OCI-LY1 (cell line): ENCODE results near the gene TMEM131.

Source experiments
- H2AFZ ChIP-seq: fragments of 200-600 bp; sonication (generic), shearing (Covaris generic); 2 replicates; pipeline ENCODE4 v1.6.0; 2014; ENCODE audit warnings: antibody characterized with exemption, mild to moderate bottlenecking, low read length
- H3F3A ChIP-seq: fragments of 200-600 bp; sonication (generic), shearing (Covaris generic); 2 replicates; pipeline ENCODE4 v1.6.0; 2014; ENCODE audit warnings: mild to moderate bottlenecking, antibody characterized with exemption, low read length, moderate library complexity; ENCODE audit not compliant: insufficient read depth
- H3K27ac ChIP-seq: fragments of 200-600 bp; sonication (generic); 2 replicates; pipeline ENCODE4 v1.5.1; 2014; ENCODE audit warnings: low read length, mixed run types, mild to moderate bottlenecking, low read depth; ENCODE audit not compliant: poor library complexity, severe bottlenecking
- H3K27me3 ChIP-seq: fragments of 200-600 bp; sonication (generic); 2 replicates; pipeline ENCODE4 v1.6.0; 2014; ENCODE audit warnings: antibody characterized with exemption, mild to moderate bottlenecking, low read length, moderate library complexity; ENCODE audit not compliant: insufficient read depth
- H3K36me3 ChIP-seq: fragments of 200-600 bp; sonication (generic); 2 replicates; pipeline ENCODE4 v1.6.1; 2014; ENCODE audit warnings: mild to moderate bottlenecking, antibody characterized with exemption, low read length, moderate library complexity, mixed read lengths; ENCODE audit not compliant: insufficient read depth
- H3K4me1 ChIP-seq: fragments of 200-600 bp; sonication (generic); 2 replicates; pipeline ENCODE4 v1.5.1; 2014; ENCODE audit warnings: mild to moderate bottlenecking, low read length, moderate library complexity; ENCODE audit not compliant: insufficient read depth, severe bottlenecking
- H3K4me2 ChIP-seq: fragments of 200-600 bp; sonication (generic), shearing (Covaris generic); 2 replicates; pipeline ENCODE4 v1.6.1; 2014; ENCODE audit warnings: low read length
- H3K4me3 ChIP-seq: fragments of 200-600 bp; sonication (generic); 2 replicates; pipeline ENCODE4 v1.5.1; 2014; ENCODE audit warnings: low read length, low read depth, mild to moderate bottlenecking, mixed read lengths; ENCODE audit not compliant: poor library complexity, severe bottlenecking
- H3K79me2 ChIP-seq: fragments of 200-600 bp; shearing (Covaris generic); 2 replicates; pipeline ENCODE4 v1.6.1; 2016; ENCODE audit warnings: mixed run types, low read length, mixed read lengths; ENCODE audit not compliant: insufficient read depth
- H3K9ac ChIP-seq: fragments of 200-600 bp; sonication (generic), shearing (Covaris generic); 2 replicates; pipeline ENCODE4 v1.6.1; 2014; ENCODE audit warnings: mild to moderate bottlenecking, low read length, mixed read lengths
- H3K9me2 ChIP-seq: fragments of 200-600 bp; sonication (generic), shearing (Covaris generic); 2 replicates; pipeline ENCODE4 v1.6.1; 2014; ENCODE audit warnings: low read depth, mild to moderate bottlenecking, low read length, mixed read lengths
- H3K9me3 ChIP-seq: fragments of 200-600 bp; shearing (Covaris generic); 2 replicates; pipeline ENCODE4 v1.6.1; 2014; ENCODE audit warnings: low read length, mixed read lengths
- H4K20me1 ChIP-seq: fragments of 200-600 bp; sonication (generic), shearing (Covaris generic); 2 replicates; pipeline ENCODE4 v1.6.0; 2016; ENCODE audit warnings: mild to moderate bottlenecking, low read length; ENCODE audit not compliant: insufficient read depth
- CTCF ChIP-seq: fragments of 200-600 bp; sonication (generic), shearing (Covaris generic); IDR thresholded peaks from 2 replicates; pipeline ENCODE4 v1.5.1; 2017; ENCODE audit warnings: mild to moderate bottlenecking, antibody characterized with exemption, low read length, moderate library complexity, mixed read lengths
- EZH2 ChIP-seq: fragments of 200-600 bp; sonication (generic), shearing (Covaris generic); IDR thresholded peaks from 2 replicates; pipeline ENCODE4 v1.8.0; 2017; ENCODE audit warnings: borderline replicate concordance, mixed run types, mild to moderate bottlenecking, antibody characterized with exemption, low read length, moderate library complexity, mixed read lengths

The TMEM131 gene

GRCh38 chr2:97845133-97845532 is 150.6 kb downstream of the TMEM131 start:
- Histone ChIP-seq H2AFZ (no peak overlapping the region), H3F3A (no peaks in the 10 kb centered on the region), H3K36me3 (peaks cover 5% of the 10 kb centered on the region; the same call in 1 of the 2 replicates), H3K9me3 (no peaks in the 10 kb centered on the region), H3K9me2 (no peaks in the 10 kb centered on the region), H3K27ac (no peak overlapping the region), H3K4me3 (no peak overlapping the region), H3K4me2 (no peak overlapping the region), H3K27me3 (no peaks in the 10 kb centered on the region), H4K20me1 (no peaks in the 10 kb centered on the region), H3K9ac (no peak overlapping the region), H3K4me1 (peaks cover 6% of the 10 kb centered on the region), H3K79me2 (no peaks in the 10 kb centered on the region)
- TF ChIP-seq CTCF: no peak
- TF ChIP-seq EZH2: no peak

- Histone ChIP-seq H3K9me2 (no peaks in the 10 kb centered on the region), H3K4me3 (no peak overlapping the region), H4K20me1 (no peaks in the 10 kb centered on the region), H3K9me3 (no peaks in the 10 kb centered on the region), H3K27me3 (no peaks in the 10 kb centered on the region), H3K36me3 (peaks cover 13% of the 10 kb centered on the region; the same call in 1 of the 2 replicates), H3K79me2 (no peaks in the 10 kb centered on the region), H2AFZ (no peak overlapping the region), H3K4me1 (peaks cover 7% of the 10 kb centered on the region), H3K4me2 (no peak overlapping the region), H3F3A (no peaks in the 10 kb centered on the region), H3K27ac (no peak overlapping the region), H3K9ac (no peak overlapping the region)
- no peak for TF ChIP-seq EZH2
- no peak for TF ChIP-seq CTCF
Measured at GRCh38 chr2:97844311-97844859, 151.4 kb downstream of the TMEM131 start.

GRCh38 chr2:97840198-97840597 is 155.6 kb downstream of the TMEM131 start:
- Histone ChIP-seq H3K4me2 (no peak overlapping the region), H3K27ac (no peak overlapping the region), H3K4me3 (no peak overlapping the region), H3K27me3 (no peaks in the 10 kb centered on the region), H2AFZ (no peak overlapping the region), H3K4me1 (peaks cover 9% of the 10 kb centered on the region), H3K36me3 (peaks cover 26% of the 10 kb centered on the region; the same call in 1 of the 2 replicates), H3K9me2 (no peaks in the 10 kb centered on the region), H4K20me1 (no peaks in the 10 kb centered on the region), H3F3A (no peaks in the 10 kb centered on the region), H3K9ac (no peak overlapping the region), H3K79me2 (no peaks in the 10 kb centered on the region), H3K9me3 (no peaks in the 10 kb centered on the region)
- no peak for TF ChIP-seq EZH2

- H3F3A ChIP-seq: no peaks in the 10 kb centered on the region
- no peaks in the 10 kb centered on the region for H3K27me3 ChIP-seq
- H3K36me3 ChIP-seq: peaks cover 18% of the 10 kb centered on the region
- H3K4me2 ChIP-seq: no peak overlapping the region
- TF ChIP-seq CTCF (no peak), EZH2 (no peak)
- peaks cover 9% of the 10 kb centered on the region for H3K4me1 ChIP-seq
- no peaks in the 10 kb centered on the region for H3K9me3 ChIP-seq
- no peak overlapping the region for H3K4me3 ChIP-seq
- no peaks in the 10 kb centered on the region for H3K79me2 ChIP-seq
- no peak overlapping the region for H3K27ac ChIP-seq
- no peaks in the 10 kb centered on the region for H3K9me2 ChIP-seq
- no peak overlapping the region for H2AFZ ChIP-seq
- no peaks in the 10 kb centered on the region for H4K20me1 ChIP-seq
- no peak overlapping the region for H3K9ac ChIP-seq
Measured at GRCh38 chr2:97834610-97835009, 161.1 kb downstream of the TMEM131 start.
